NT2/D1 (cell line): ENCODE results near the gene BICRA.

ENCODE experiments used
- SUZ12 ChIP-seq: IDR thresholded peaks from 2 replicates; pipeline ENCODE4 v1.6.1; 2011; ENCODE audit not compliant: insufficient read length, insufficient read depth; ENCODE audit errors: extremely low read depth
- YY1 ChIP-seq: IDR thresholded peaks from 2 replicates; pipeline ENCODE4 v1.6.1; 2011; ENCODE audit not compliant: insufficient read length, insufficient read depth
- ZNF274 ChIP-seq: IDR thresholded peaks from 2 replicates; pipeline ENCODE4 v1.6.1; 2011; ENCODE audit warnings: mild to moderate bottlenecking, low read depth, low read length

DNA sequence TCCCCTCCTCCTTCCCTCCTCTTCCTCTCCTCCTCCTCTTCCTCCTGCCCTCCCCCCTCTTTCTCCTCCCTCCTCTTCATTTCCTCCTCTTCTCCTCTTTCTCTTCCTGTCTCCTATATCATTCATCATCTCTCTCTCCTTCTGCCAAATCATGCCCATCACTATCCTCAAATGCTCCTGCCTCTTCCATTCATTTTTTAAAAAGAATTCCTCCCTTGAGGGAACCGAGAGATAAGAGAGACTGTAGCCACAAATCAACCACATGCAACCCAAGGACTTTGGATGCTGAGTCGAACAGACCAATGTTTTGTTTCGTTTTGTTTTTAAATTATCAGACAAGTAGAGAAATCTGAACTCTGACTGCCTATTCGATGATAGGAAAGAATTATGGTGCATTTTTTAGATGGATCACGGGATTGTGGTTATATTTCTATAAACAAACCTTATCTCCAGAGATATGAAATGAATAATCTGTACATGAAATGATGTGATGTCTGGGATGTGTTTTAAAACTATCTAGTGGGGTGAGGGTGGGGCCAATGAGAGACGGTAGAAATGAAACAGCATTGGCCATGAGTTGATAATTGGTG, 26.5 kb upstream of the BICRA start:
- TF ChIP-seq YY1: no peak
- TF ChIP-seq SUZ12: no peak
- TF ChIP-seq ZNF274: no peak
